Hepatocyte (in vitro differentiated cells): ENCODE data around the gene TMPRSS7.

Source experiments
- CTCF ChIP-seq: fragments of 200-600 bp; sonication (generic); IDR thresholded peaks from 2 replicates; pipeline ENCODE4 v1.5.1; 2016; ENCODE audit warnings: antibody characterized with exemption, mild to moderate bottlenecking; ENCODE audit not compliant: poor library complexity
- EZH2 ChIP-seq: fragments of 200-600 bp; sonication (generic); IDR thresholded peaks from 2 replicates; pipeline ENCODE4 v1.6.1; 2016; ENCODE audit warnings: antibody characterized with exemption, mild to moderate bottlenecking, borderline replicate concordance

GRCh38 chr3:112084980-112085705, 50.6 kb downstream of the TMPRSS7 start:
- TF ChIP-seq EZH2 (no peak), CTCF (no peak)
